H1 (cell line): Measurements from ENCODE around the gene USP7. TPM values are rescaled to one million over a fixed set of nuclear protein-coding genes. Genes with fewer than 3 reads are reported as not detected.

ENCODE experiments used
- CTCF ChIA-PET: fragments of 300-600 bp; sonication (Branson Sonifier 250); formaldehyde crosslinking; loops from one replicate; lab custom pipeline; 2021; ENCODE audit not compliant: partially characterized antibody; lab: Charles Lee
- POLR2A ChIA-PET: fragments of 300-600 bp; sonication (Branson Sonifier 250); formaldehyde crosslinking; loops from one replicate; lab custom pipeline; 2021; ENCODE audit warnings: inconsistent platforms; ENCODE audit not compliant: partially characterized antibody; lab: Charles Lee
- DNase-seq, 2 experiments: peaks; one replicate each; pipeline versions ENCODE4 v3.0.0 to v3.0.0-alpha.2; 2010 to 2022; ENCODE audit warnings: low spot score in 2 of 2, low read depth in 1 of 2, mixed read lengths in 1 of 2
- FAIRE-seq: peaks from 2 replicates; lab custom pipeline; 2011; peaks lifted over from hg19 to GRCh38; lab: Jason Lieb, UNC
- H2AFZ ChIP-seq: 2 replicates; pipeline ENCODE4 v1.8.1; 2012; ENCODE audit warnings: low read length, inconsistent platforms
- H2AK5ac ChIP-seq: 2 replicates; pipeline ENCODE4 v1.6.1; 2013; ENCODE audit warnings: low read depth, low read length
- H2BK120ac ChIP-seq: replicated peaks from 2 replicates; pipeline ENCODE3; 2013; ENCODE audit warnings: low read depth, low read length, inconsistent platforms
- H2BK12ac ChIP-seq: 2 replicates; pipeline ENCODE4 v1.6.1; 2013; ENCODE audit warnings: low read depth, low read length
- H2BK15ac ChIP-seq: 2 replicates; pipeline ENCODE4 v1.6.1; 2013; ENCODE audit warnings: low read length
- H2BK20ac ChIP-seq: 2 replicates; pipeline ENCODE4 v1.6.1; 2013; ENCODE audit warnings: low read length
- H2BK5ac ChIP-seq: 2 replicates; pipeline ENCODE4 v1.6.1; 2013; ENCODE audit warnings: low read depth, low read length
- H3K14ac ChIP-seq: 2 replicates; pipeline ENCODE4 v1.6.1; 2013; ENCODE audit warnings: inconsistent platforms; ENCODE audit not compliant: insufficient read length
- H3K18ac ChIP-seq: 2 replicates; pipeline ENCODE4 v1.6.1; 2013; ENCODE audit warnings: low read length; ENCODE audit errors: extremely low read depth
- H3K23ac ChIP-seq: 2 replicates; pipeline ENCODE4 v1.6.1; 2013; ENCODE audit warnings: inconsistent platforms; ENCODE audit not compliant: insufficient read length
- H3K23me2 ChIP-seq: 2 replicates; pipeline ENCODE4 v1.6.1; 2013; ENCODE audit warnings: low read depth, low read length
- H3K27ac ChIP-seq: 2 replicates; pipeline ENCODE4 v1.6.1; 2011; ENCODE audit warnings: low read depth, low read length, inconsistent platforms
- H3K27me3 ChIP-seq, 4 experiments: replicated peaks in 1 of 4; 1 replicate in 1 of 4; 2 replicates in 3 of 4; pipeline versions ENCODE4 v1.6.1 to v1.8.1; 2011 to 2013; ENCODE audit warnings: low read length in 3 of 4, mild to moderate bottlenecking in 3 of 4, inconsistent platforms in 2 of 4, mixed read lengths in 2 of 4, moderate library complexity in 1 of 4; ENCODE audit not compliant: control insufficient read depth in 3 of 4, insufficient read depth in 3 of 4; ENCODE audit errors: extremely low read depth in 1 of 4
- H3K36me3 ChIP-seq, 4 experiments: 2 replicates each; pipeline versions ENCODE4 v1.6.1 to v1.8.1; 2011 to 2013; ENCODE audit warnings: mild to moderate bottlenecking in 4 of 4, low read length in 3 of 4, moderate library complexity in 2 of 4, control low read depth in 1 of 4, inconsistent platforms in 1 of 4; ENCODE audit not compliant: insufficient read depth in 4 of 4, control insufficient read depth in 2 of 4
- H3K4ac ChIP-seq: replicated peaks from 2 replicates; pipeline ENCODE3; 2013; ENCODE audit warnings: low read length, low read depth, mixed read lengths, inconsistent platforms; ENCODE audit not compliant: insufficient read length
- H3K4me1 ChIP-seq, 4 experiments: replicated peaks in 1 of 4; 1 replicate in 1 of 4; 2 replicates in 3 of 4; pipeline versions ENCODE4 v1.6.1 to v1.8.1; 2011 to 2013; ENCODE audit warnings: low read length in 3 of 4, inconsistent platforms in 2 of 4, mixed read lengths in 1 of 4; ENCODE audit not compliant: insufficient read depth in 4 of 4, control insufficient read depth in 3 of 4
- H3K4me2 ChIP-seq, 2 experiments: 2 replicates each; pipeline versions ENCODE4 v1.6.1 to v1.8.1; 2011 to 2013; ENCODE audit warnings: low read depth in 2 of 2, low read length in 2 of 2, control low read depth in 1 of 2, inconsistent platforms in 1 of 2, mild to moderate bottlenecking in 1 of 2; ENCODE audit not compliant: insufficient read depth in 1 of 2
- H3K4me3 ChIP-seq, 4 experiments: fragments of 200-600, 300-600 bp in 1 of 4; sonication (generic), shearing (Covaris generic), sonication (Bioruptor Twin) in 1 of 4; 2 replicates each; pipeline versions ENCODE4 v1.5.1 to v1.8.1; 2011 to 2016; ENCODE audit warnings: low read length in 4 of 4, low read depth in 3 of 4, control low read depth in 2 of 4, inconsistent platforms in 2 of 4, mild to moderate bottlenecking in 2 of 4, mixed read lengths in 1 of 4, moderate library complexity in 1 of 4; ENCODE audit not compliant: insufficient read depth in 2 of 4; ENCODE audit errors: extremely low read depth in 1 of 4
- H3K56ac ChIP-seq: replicated peaks from 2 replicates; pipeline ENCODE3; 2013; ENCODE audit warnings: low read depth, mild to moderate bottlenecking, mixed read lengths, low read length, inconsistent platforms; ENCODE audit not compliant: insufficient read length
- H3K79me1 ChIP-seq: 2 replicates; pipeline ENCODE4 v1.6.1; 2013; ENCODE audit warnings: low read depth, low read length, control low read depth
- H3K79me2 ChIP-seq, 2 experiments: 2 replicates each; pipeline versions ENCODE4 v1.6.1 to v1.8.1; 2012 to 2013; ENCODE audit warnings: low read length in 2 of 2, mild to moderate bottlenecking in 2 of 2, inconsistent platforms in 1 of 2; ENCODE audit not compliant: insufficient read depth in 2 of 2, control insufficient read depth in 1 of 2
- H3K9ac ChIP-seq, 4 experiments: replicated peaks in 1 of 4; 1 replicate in 1 of 4; 2 replicates in 3 of 4; pipeline versions ENCODE4 v1.6.1 to v1.8.1; 2011 to 2013; ENCODE audit warnings: low read depth in 3 of 4, low read length in 3 of 4, control low read depth in 2 of 4, mild to moderate bottlenecking in 2 of 4, moderate library complexity in 2 of 4, inconsistent platforms in 1 of 4; ENCODE audit errors: extremely low read depth in 1 of 4
- H3K9me3 ChIP-seq, 2 experiments: 2 replicates each; pipeline versions ENCODE4 v1.6.1 to v1.8.1; 2012 to 2013; ENCODE audit warnings: mild to moderate bottlenecking in 2 of 2, moderate library complexity in 2 of 2, control low read depth in 1 of 2, inconsistent platforms in 1 of 2, low read depth in 1 of 2, low read length in 1 of 2, mixed read lengths in 1 of 2; ENCODE audit not compliant: insufficient read depth in 2 of 2
- H4K20me1 ChIP-seq, 2 experiments: replicated peaks in 1 of 2; 2 replicates each; pipeline versions ENCODE3 to v1.8.1; 2011 to 2013; ENCODE audit warnings: inconsistent platforms in 2 of 2, low read length in 2 of 2, mild to moderate bottlenecking in 1 of 2; ENCODE audit not compliant: insufficient read depth in 2 of 2, control insufficient read depth in 1 of 2
- H4K5ac ChIP-seq: 2 replicates; pipeline ENCODE4 v1.6.1; 2013; ENCODE audit warnings: low read length, low read depth, mixed read lengths, inconsistent platforms; ENCODE audit not compliant: insufficient read length
- H4K8ac ChIP-seq: 2 replicates; pipeline ENCODE4 v1.8.0; 2013; ENCODE audit warnings: mild to moderate bottlenecking, moderate library complexity, low read length, inconsistent platforms; ENCODE audit not compliant: insufficient read depth; ENCODE audit errors: extremely low read depth
- H4K91ac ChIP-seq: replicated peaks from 2 replicates; pipeline ENCODE3; 2013; ENCODE audit warnings: low read length, mixed read lengths, inconsistent platforms; ENCODE audit not compliant: insufficient read length
- CBX8 ChIP-seq: fragments of 300-800, 300-1000 bp; sonication (generic); IDR thresholded peaks from 2 replicates; pipeline ENCODE4 v1.7.1; 2016; ENCODE audit warnings: low read depth, low read length, borderline replicate concordance
- EZH2 ChIP-seq: fragments of 200-600 bp; sonication (generic); IDR thresholded peaks from 2 replicates; pipeline ENCODE4 v1.7.1; 2012; ENCODE audit warnings: low read depth, mild to moderate bottlenecking, moderate library complexity, low read length, inconsistent platforms; ENCODE audit not compliant: severe bottlenecking
- NRF1 ChIP-seq: IDR thresholded peaks from 2 replicates; pipeline ENCODE4 v1.6.1; 2011; ENCODE audit warnings: mild to moderate bottlenecking, low read depth, low read length, improper control_type of control experiment
- POLR2AphosphoS5 ChIP-seq: IDR thresholded peaks from 2 replicates; pipeline ENCODE4 v1.6.1; 2011; ENCODE audit warnings: low read depth, low read length
- SIX5 ChIP-seq: IDR thresholded peaks from 2 replicates; pipeline ENCODE4 v1.6.1; 2011; ENCODE audit warnings: mild to moderate bottlenecking, low read depth, low read length
- SP4 ChIP-seq: IDR thresholded peaks from 2 replicates; pipeline ENCODE4 v1.6.1; 2012; ENCODE audit warnings: low read length, inconsistent platforms
- TBP ChIP-seq: IDR thresholded peaks from 2 replicates; pipeline ENCODE4 v1.6.1; 2011; ENCODE audit warnings: low read depth, low read length, improper control_type of control experiment
- WGBS, 2 experiments: shearing (Covaris generic) in 1 of 2; methylation state at CpG; one replicate each; pipeline versions ENCODE4 v1.1.6 to v1.1.7; 2013 to 2015; ENCODE audit warnings: low lambda C conversion rate in 2 of 2, mixed read lengths in 2 of 2, inconsistent platforms in 1 of 2, low coverage in 1 of 2, missing lambda C conversion rate in 1 of 2; ENCODE audit not compliant: insufficient replicate concordance in 2 of 2, insufficient coverage in 1 of 2, insufficient read length in 1 of 2; ENCODE audit errors: extremely low coverage in 1 of 2, missing lambda C conversion rate in 1 of 2; 5-methylcytosine and 5-hydroxymethylcytosine counted together
- polyA plus RNA-seq, 7 experiments: library from polyadenylated mRNA; depleted of rRNA in 3 of 7; stranded (reverse) in 5 of 7; unstranded in 2 of 7; fragments of >200 nt in 5 of 7; fragments of 200-250 nt in 2 of 7; gene quantifications; 1 replicate in 5 of 7; 2 replicates in 1 of 7; 4 replicates in 1 of 7; pipeline versions ENCODE4 v1.2.1 to v1.2.3, GENCODE V29; 2011 to 2013; ENCODE audit warnings: missing spikeins in 2 of 7, mixed read lengths in 2 of 7
- total RNA-seq: library from RNA; stranded (reverse); fragmentation: NEBNext Ultra II Directional; extraction: Animal tissue kit (Norgen Biotek cat#: 25700); gene quantifications from 2 replicates; pipeline ENCODE4 v1.2.1, GENCODE V29; 2021
- TF ChIP-seq, protein P1 (sequence below), 3 experiments: IDR thresholded peaks; 1 replicate in 2 of 3; 2 replicates in 1 of 3; pipeline versions ENCODE4 v1.5.1 to v1.6.1; 2011; ENCODE audit warnings: low read length in 3 of 3, mild to moderate bottlenecking in 3 of 3, inconsistent platforms in 2 of 3, low read depth in 1 of 3, moderate library complexity in 1 of 3; ENCODE audit not compliant: insufficient read depth in 1 of 3; ENCODE audit errors: control extremely low read depth in 1 of 3

USP7 gene
- total and polyA plus RNA-seq, 2 of the 8 experiments (the other 6 are each of a cell fraction or from before 2014, with no cell fraction given) = 21.3 to 211 TPM

DNA sequence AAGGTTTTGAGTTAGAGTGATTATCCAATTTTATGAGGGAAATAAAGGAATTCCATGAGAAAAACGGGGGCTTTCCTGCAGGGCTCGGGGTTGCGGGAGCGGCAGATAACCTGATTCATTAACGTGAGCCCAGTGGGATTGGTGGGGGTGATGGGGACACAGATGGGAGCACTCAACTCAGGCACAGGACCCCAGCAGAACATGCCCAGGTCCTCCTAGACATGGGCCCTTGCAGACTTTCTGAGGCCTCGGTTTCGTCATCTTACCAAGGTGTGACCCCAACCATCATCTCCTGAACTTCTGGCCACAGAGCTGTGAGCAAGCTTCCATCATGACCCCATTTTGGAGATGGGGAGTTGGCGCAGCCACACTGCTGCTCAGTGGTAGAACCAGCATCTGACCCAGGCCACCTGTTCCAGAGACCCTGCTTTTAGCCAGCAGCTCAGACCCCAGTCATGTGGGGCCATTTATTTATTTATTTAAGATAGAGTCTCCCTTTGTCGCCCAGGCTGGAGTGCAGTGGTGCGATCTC, 117.2 kb downstream of the USP7 start:
- DNase-seq (no peak), FAIRE-seq (no peak)
- H2AFZ ChIP-seq = no peak overlapping the region
- H4K20me1 ChIP-seq = peaks cover 14 to 16% of the 10 kb centered on the region in 2 experiments
- H3K4me1 ChIP-seq = peaks cover 0 to 12% (median 6%) of the 10 kb centered on the region in 4 experiments; a peak in 5 of 7 replicates
- no peaks in the 10 kb centered on the region for H3K27me3 ChIP-seq
- no peak overlapping the region for H3K23ac ChIP-seq
- no peak overlapping the region for H3K18ac ChIP-seq
- peak overlapping the region; percentile 78 for H3K4ac ChIP-seq
- H4K5ac ChIP-seq = no peak overlapping the region
- no peak overlapping the region for H2BK120ac ChIP-seq
- no peak overlapping the region for H3K4me2 ChIP-seq
- no peak overlapping the region for H4K8ac ChIP-seq
- peaks cover 4% of the 10 kb centered on the region for H3K79me1 ChIP-seq
- no peaks in the 10 kb centered on the region for H3K23me2 ChIP-seq
- WGBS, 2 experiments = 89% methylated on average over 10 of the region's 10 CpGs; no CpG with 5 or more reads in 1 of the 2 experiments
- H3K9ac ChIP-seq = no peak overlapping the region
- peaks cover 0 to 11% of the 10 kb centered on the region in 2 experiments; a peak in 2 of 4 replicates for H3K79me2 ChIP-seq
- no peak overlapping the region for H3K4me3 ChIP-seq
- H2BK15ac ChIP-seq = no peak overlapping the region
- CTCF ChIA-PET = no interaction called here
- TF ChIP-seq TBP (no peak), POLR2AphosphoS5 (peak; percentile 66; the same call in 1 of the 2 replicates), SIX5 (no peak), NRF1 (no peak), CBX8 (no peak), SP4 (no peak), EZH2 (no peak)
- TF ChIP-seq, protein P1, sequence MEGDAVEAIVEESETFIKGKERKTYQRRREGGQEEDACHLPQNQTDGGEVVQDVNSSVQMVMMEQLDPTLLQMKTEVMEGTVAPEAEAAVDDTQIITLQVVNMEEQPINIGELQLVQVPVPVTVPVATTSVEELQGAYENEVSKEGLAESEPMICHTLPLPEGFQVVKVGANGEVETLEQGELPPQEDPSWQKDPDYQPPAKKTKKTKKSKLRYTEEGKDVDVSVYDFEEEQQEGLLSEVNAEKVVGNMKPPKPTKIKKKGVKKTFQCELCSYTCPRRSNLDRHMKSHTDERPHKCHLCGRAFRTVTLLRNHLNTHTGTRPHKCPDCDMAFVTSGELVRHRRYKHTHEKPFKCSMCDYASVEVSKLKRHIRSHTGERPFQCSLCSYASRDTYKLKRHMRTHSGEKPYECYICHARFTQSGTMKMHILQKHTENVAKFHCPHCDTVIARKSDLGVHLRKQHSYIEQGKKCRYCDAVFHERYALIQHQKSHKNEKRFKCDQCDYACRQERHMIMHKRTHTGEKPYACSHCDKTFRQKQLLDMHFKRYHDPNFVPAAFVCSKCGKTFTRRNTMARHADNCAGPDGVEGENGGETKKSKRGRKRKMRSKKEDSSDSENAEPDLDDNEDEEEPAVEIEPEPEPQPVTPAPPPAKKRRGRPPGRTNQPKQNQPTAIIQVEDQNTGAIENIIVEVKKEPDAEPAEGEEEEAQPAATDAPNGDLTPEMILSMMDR (IDR thresholded peaks at IDR 0.05; ENCODE audit: control extremely low read depth in 1 of 3, insufficient read depth in 1 of 3, low read depth in 1 of 3, low read length in 3 of 3) = no peak
- POLR2A ChIA-PET = interaction anchor here (0.6 to 24.4 kb wide), 5 partner anchors 9 to 222 kb away, joined by 3 to 456 read pairs (median 3); partner anchors contain the start of genes CARHSP1 and LITAFD
- no peak overlapping the region for H2AK5ac ChIP-seq
- peaks cover 3 to 38% (median 12%) of the 10 kb centered on the region in 4 experiments; a peak in 7 of 8 replicates for H3K36me3 ChIP-seq
- H3K9me3 ChIP-seq = no peaks in the 10 kb centered on the region
- no peak overlapping the region for H3K14ac ChIP-seq
- no peak overlapping the region for H4K91ac ChIP-seq
- H2BK12ac ChIP-seq = no peak overlapping the region
- no peak overlapping the region for H3K56ac ChIP-seq
- no peak overlapping the region for H2BK20ac ChIP-seq
- 0 out of 2 replicates have a peak overlapping the region, but pooled peaks have one; percentile 52 for H2BK5ac ChIP-seq
- no peak overlapping the region for H3K27ac ChIP-seq
